ENCODE measurements around the gene RTBDN.
"Not testable (repeated sequence)": the region's sequence is repeated elsewhere in the genome, so short reads cannot be mapped to it uniquely, and the experiment has no call there.

Gene RTBDN

GRCh38 chr19:12856653-12857052, 22.3 kb upstream of the RTBDN start:
- DNase-seq (ENCODE audit: low spot score) = no peak

- DNase-seq (ENCODE audit: low spot score) = peak; percentile 95
These were observed 13.1 kb upstream of the RTBDN start for GRCh38 chr19:12847159-12848139.

- DNase-seq (ENCODE audit: low spot score) = not testable (repeated sequence)
These were observed 12.2 kb upstream of the RTBDN start for GRCh38 chr19:12846613-12847012.

- no peak for DNase-seq (ENCODE audit: low spot score)
These were observed 9.8 kb upstream of the RTBDN start for GRCh38 chr19:12843999-12844732.

- DNase-seq (ENCODE audit: low spot score) = no peak
These were observed 8.9 kb upstream of the RTBDN start for GRCh38 chr19:12843328-12843727.

- no peak for DNase-seq (ENCODE audit: low spot score)
These were observed 8.1 kb upstream of the RTBDN start for GRCh38 chr19:12842511-12842910.

DNA sequence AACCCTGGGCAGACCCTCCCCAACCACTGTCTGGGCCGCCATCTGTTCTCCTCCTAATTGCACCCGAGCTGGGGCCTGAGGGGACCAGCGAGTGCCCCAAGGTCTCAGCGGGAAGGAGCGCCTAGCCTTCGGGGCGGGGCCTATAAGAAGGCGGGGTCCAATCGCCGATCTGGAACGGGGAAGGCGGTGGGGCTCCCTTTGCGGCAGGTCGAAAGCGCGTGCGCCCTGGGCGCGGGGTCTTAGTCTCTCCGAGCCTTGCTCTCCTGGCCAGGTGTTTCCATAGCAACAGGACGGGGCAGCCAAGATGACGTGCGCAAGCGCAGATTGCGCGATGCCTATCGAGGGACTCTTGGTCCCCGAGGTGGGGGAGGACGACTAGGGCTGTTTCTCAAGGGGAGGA, 6.7 kb upstream of the RTBDN start:
- peak; percentile 96 for DNase-seq (ENCODE audit: low spot score)

DNA sequence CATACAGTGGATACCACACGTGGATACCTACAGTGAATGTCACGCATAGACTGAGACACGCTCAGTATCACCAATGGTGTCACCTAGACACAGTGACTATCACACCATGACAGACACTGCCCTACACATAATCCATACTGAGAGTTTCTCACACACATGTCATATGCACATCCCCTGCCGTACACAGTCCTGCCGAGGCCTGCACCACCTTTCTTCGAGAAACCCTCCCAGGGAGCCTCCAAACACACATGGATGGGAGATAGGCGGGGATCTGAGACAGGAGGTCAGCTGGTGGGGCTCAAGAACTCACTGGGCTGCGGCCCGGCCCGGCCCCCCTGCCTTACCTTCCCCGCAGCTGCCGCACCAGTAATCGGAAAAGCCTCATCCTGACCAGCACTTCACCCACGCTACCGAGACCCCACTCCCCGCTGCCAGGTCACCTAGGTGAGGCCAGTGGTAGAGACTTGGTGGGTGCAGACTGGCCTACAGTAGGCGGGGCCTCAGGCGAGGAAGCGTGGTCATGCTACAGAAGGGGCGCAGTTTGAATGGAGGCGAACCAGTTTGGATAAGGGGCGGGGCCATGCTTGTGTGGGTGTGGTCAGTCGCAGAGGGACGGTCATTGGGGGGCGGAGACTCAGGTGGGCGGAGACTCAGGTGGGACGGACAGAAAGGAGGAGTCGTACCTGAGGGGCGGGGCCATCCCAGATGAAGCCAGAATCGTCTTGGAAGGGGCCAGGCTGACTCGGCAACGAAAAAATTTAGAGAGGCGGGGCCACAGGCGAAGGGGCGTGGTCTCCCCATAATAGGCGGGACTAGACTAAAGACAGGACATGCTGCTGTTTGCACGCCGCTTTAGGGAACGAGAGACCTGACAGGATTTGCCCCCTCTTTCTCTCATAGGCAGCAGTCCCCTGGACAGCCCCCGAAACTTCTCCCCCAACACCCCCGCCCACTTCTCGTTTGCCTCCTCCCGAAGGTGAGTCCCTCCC, 6.0 kb upstream of the RTBDN start:
- DNase-seq (ENCODE audit: low spot score) = peak; percentile 98

- DNase-seq (ENCODE audit: low spot score) = no peak
These were observed 4.7 kb upstream of the RTBDN start for GRCh38 chr19:12838886-12839756.

GRCh38 chr19:12838182-12838885, 4.0 kb upstream of the RTBDN start, which contains the start of gene MAST1:
TSS of gene MAST1 (plus strand) at chr19:12838515. CDS start at chr19:12838573, 58 bp downstream.
- DNase-seq (ENCODE audit: low spot score) = peak; percentile 82

- DNase-seq (ENCODE audit: low spot score) = no peak
These were observed 2.8 kb upstream of the RTBDN start for GRCh38 chr19:12837225-12837624.

- no peak for DNase-seq (ENCODE audit: low spot score)
These were observed 2.1 kb upstream of the RTBDN start for GRCh38 chr19:12836529-12836863.

GRCh38 chr19:12834976-12835757, 788 bp upstream of the RTBDN start:
- DNase-seq (ENCODE audit: low spot score) = peak; percentile 67

DNA sequence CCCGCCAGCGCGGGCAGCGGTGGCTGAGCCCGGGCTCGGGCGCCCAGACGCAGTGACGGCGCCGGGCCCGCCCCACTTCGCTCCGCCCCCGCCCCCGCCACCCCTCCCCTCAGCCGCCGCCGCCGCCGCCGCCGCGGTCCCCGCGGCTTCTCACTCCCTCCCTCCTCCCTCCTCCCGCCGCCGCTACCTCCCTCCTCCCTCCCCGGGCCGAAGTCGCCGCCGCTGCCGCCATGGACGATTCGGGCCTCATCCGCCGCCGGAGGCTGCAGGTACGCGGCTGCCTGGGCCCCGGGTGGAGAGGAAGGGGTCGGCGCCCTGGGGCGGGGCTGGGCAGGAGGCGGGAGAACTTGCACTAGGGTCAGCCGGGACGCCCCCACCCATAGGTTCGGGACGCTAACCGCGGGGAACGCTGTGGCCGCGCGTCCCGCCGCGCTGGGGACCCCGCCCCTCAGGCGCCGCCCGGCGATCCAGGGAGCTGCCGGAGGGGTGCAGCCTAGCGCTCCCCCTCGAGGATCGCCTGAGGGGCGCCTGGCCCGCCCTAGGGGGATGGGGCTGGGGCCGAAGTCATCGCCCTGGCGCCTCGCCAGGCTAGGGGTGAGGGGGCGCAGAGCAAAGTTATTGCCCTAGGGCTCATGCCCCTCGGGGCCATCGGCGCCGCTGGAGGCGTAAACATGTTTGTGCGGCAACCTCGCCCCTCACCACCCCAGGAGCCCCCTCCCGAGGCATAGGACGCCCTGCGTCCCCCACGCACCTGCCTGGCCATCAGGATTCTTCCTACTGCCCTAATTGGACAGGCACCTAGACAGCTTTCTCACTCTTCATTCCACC, 427 bp downstream of the RTBDN start:
- DNase-seq (ENCODE audit: low spot score) = peak; percentile 81

- no peak for DNase-seq (ENCODE audit: low spot score)
These were observed 1.0 kb downstream of the RTBDN start for GRCh38 chr19:12833418-12833737.

- DNase-seq (ENCODE audit: low spot score) = peak; percentile 72
These were observed 5.9 kb downstream of the RTBDN start for GRCh38 chr19:12828494-12828893.

- DNase-seq (ENCODE audit: low spot score) = peak; percentile 89
These were observed 8.9 kb downstream of the RTBDN start for GRCh38 chr19:12825254-12826131.

GRCh38 chr19:12821761-12822160, 12.6 kb downstream of the RTBDN start:
- no peak for DNase-seq (ENCODE audit: low spot score)

Data from ecto neural progenitor cell (in vitro differentiated cells).